Hepatocyte (in vitro differentiated cells): ENCODE results near the gene CCDC158.

Experiments used
- EZH2 ChIP-seq: fragments of 200-600 bp; sonication (generic); IDR thresholded peaks from 2 replicates; pipeline ENCODE4 v1.6.1; 2016; ENCODE audit warnings: antibody characterized with exemption, mild to moderate bottlenecking, borderline replicate concordance
- EZH2phosphoT487 ChIP-seq: fragments of 200-600 bp; sonication (generic); IDR thresholded peaks from one replicate; pipeline ENCODE4 v1.6.1; 2018; ENCODE audit warnings: antibody characterized with exemption, mild to moderate bottlenecking, low read depth, moderate library complexity; ENCODE audit not compliant: unreplicated experiment, severe bottlenecking
- TF ChIP-seq, protein P1 (sequence below): fragments of 200-600 bp; sonication (generic); IDR thresholded peaks from 2 replicates; pipeline ENCODE4 v1.5.1; 2016; ENCODE audit warnings: antibody characterized with exemption, mild to moderate bottlenecking; ENCODE audit not compliant: poor library complexity

DNA sequence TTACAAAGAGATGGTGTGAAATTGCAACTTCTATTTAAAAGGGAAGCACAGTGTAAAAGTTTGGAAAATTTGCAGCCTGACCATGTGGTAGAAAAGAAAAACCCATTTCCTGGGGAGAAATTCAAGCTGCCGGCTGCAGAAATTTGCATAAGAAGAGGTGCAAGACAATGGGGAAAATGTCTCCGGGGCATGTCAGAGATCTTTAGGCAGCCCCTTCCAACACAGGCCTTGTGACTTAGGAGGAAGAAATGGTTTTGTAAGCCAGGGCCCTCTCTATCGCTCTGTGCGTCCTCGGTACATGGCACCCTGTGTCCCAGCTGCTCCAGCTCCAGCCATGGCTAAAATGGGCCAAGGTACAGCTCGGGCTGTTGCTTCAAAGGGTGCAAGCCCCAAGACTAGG lies 40.4 kb downstream of the CCDC158 start:
- TF ChIP-seq, protein P1, sequence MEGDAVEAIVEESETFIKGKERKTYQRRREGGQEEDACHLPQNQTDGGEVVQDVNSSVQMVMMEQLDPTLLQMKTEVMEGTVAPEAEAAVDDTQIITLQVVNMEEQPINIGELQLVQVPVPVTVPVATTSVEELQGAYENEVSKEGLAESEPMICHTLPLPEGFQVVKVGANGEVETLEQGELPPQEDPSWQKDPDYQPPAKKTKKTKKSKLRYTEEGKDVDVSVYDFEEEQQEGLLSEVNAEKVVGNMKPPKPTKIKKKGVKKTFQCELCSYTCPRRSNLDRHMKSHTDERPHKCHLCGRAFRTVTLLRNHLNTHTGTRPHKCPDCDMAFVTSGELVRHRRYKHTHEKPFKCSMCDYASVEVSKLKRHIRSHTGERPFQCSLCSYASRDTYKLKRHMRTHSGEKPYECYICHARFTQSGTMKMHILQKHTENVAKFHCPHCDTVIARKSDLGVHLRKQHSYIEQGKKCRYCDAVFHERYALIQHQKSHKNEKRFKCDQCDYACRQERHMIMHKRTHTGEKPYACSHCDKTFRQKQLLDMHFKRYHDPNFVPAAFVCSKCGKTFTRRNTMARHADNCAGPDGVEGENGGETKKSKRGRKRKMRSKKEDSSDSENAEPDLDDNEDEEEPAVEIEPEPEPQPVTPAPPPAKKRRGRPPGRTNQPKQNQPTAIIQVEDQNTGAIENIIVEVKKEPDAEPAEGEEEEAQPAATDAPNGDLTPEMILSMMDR = no peak
- TF ChIP-seq EZH2 (no peak), EZH2phosphoT487 (no peak)
